ENCODE results near the gene PIK3AP1. TPM values are rescaled to one million over a fixed set of nuclear protein-coding genes. Genes with fewer than 3 reads are reported as not detected.

Gene PIK3AP1
- total RNA-seq, 1 donor from 2014 or later, result 3.8 TPM

- no peaks in the 10 kb centered on the region for H3F3A ChIP-seq (ENCODE audit: low read depth)
- peaks cover 3% of the 10 kb centered on the region for H3K4me1 Mint-ChIP-seq
- no peak overlapping the region for H3K27ac Mint-ChIP-seq
- no peaks in the 10 kb centered on the region for H3K4me1 ChIP-seq
- H3K4me3 Mint-ChIP-seq, result no peak overlapping the region
- peaks cover 3% of the 10 kb centered on the region for H3K27me3 Mint-ChIP-seq (ENCODE audit: insufficient read depth, low read depth)
- H3K36me3 ChIP-seq, result no peaks in the 10 kb centered on the region
- no peaks in the 10 kb centered on the region for H3K79me2 ChIP-seq (ENCODE audit: low read depth)
- no peak overlapping the region for H3K9ac ChIP-seq
- TF ChIP-seq CTCF (IDR thresholded peaks at IDR 0.05) (no peak), EZH2phosphoT487 (IDR thresholded peaks at IDR 0.05) (no peak), EZH2 (IDR thresholded peaks at IDR 0.05) (no peak)
- H3K4me3 ChIP-seq, result no peak overlapping the region
- DNase-seq (ENCODE audit: low spot score), result no peak
- no peak overlapping the region for H3K27ac ChIP-seq
- H3K4me2 ChIP-seq, result no peak overlapping the region
- H4K20me1 ChIP-seq (ENCODE audit: low read depth), result no peaks in the 10 kb centered on the region
- H2AFZ ChIP-seq (replicated peaks), result no peak overlapping the region
- H3K36me3 Mint-ChIP-seq, result no peaks in the 10 kb centered on the region
- no peaks in the 10 kb centered on the region for H3K9me3 ChIP-seq (ENCODE audit: low read depth)
- no peaks in the 10 kb centered on the region for H3K9me3 Mint-ChIP-seq
- H3K27me3 ChIP-seq, result no peaks in the 10 kb centered on the region
Measured at GRCh38 chr10:96712662-96713271, 7.5 kb downstream of the PIK3AP1 start.

- H3K9ac ChIP-seq, result no peak overlapping the region
- no peaks in the 10 kb centered on the region for H4K20me1 ChIP-seq (ENCODE audit: low read depth)
- H3K4me3 ChIP-seq, result no peak overlapping the region
- no peaks in the 10 kb centered on the region for H3K27me3 Mint-ChIP-seq (ENCODE audit: insufficient read depth, low read depth)
- H3K4me1 ChIP-seq, result no peaks in the 10 kb centered on the region
- H3K4me1 Mint-ChIP-seq, result no peaks in the 10 kb centered on the region
- no peaks in the 10 kb centered on the region for H3K79me2 ChIP-seq (ENCODE audit: low read depth)
- H3K27ac Mint-ChIP-seq, result no peak overlapping the region
- no peaks in the 10 kb centered on the region for H3K36me3 Mint-ChIP-seq
- H3K9me3 Mint-ChIP-seq, result no peaks in the 10 kb centered on the region
- TF ChIP-seq EZH2phosphoT487 (IDR thresholded peaks at IDR 0.05) (no peak), EZH2 (IDR thresholded peaks at IDR 0.05) (no peak), CTCF (IDR thresholded peaks at IDR 0.05) (no peak)
- H3F3A ChIP-seq (ENCODE audit: low read depth), result no peaks in the 10 kb centered on the region
- no peaks in the 10 kb centered on the region for H3K36me3 ChIP-seq
- no peaks in the 10 kb centered on the region for H3K27me3 ChIP-seq
- no peak overlapping the region for H3K4me3 Mint-ChIP-seq
- H3K27ac ChIP-seq, result no peak overlapping the region
- H3K4me2 ChIP-seq, result no peak overlapping the region
- no peaks in the 10 kb centered on the region for H3K9me3 ChIP-seq (ENCODE audit: low read depth)
- H2AFZ ChIP-seq (replicated peaks), result no peak overlapping the region
- DNase-seq (ENCODE audit: low spot score), result no peak
Measured at GRCh38 chr10:96711048-96711728, 9.1 kb downstream of the PIK3AP1 start.

- Histone ChIP-seq H3K9ac (no peak overlapping the region), H3K4me1 (no peaks in the 10 kb centered on the region), H3K4me3 (no peak overlapping the region), H3K4me2 (no peak overlapping the region), H2AFZ (replicated peaks) (no peak overlapping the region), H4K20me1 (ENCODE audit: low read depth) (no peaks in the 10 kb centered on the region), H3F3A (ENCODE audit: low read depth) (no peaks in the 10 kb centered on the region), H3K9me3 (ENCODE audit: low read depth) (no peaks in the 10 kb centered on the region), H3K27ac (no peak overlapping the region), H3K36me3 (no peaks in the 10 kb centered on the region), H3K79me2 (ENCODE audit: low read depth) (no peaks in the 10 kb centered on the region), H3K27me3 (no peaks in the 10 kb centered on the region)
- no peak for DNase-seq (ENCODE audit: low spot score)
- no peak for TF ChIP-seq CTCF (IDR thresholded peaks at IDR 0.05)
- TF ChIP-seq EZH2phosphoT487 (IDR thresholded peaks at IDR 0.05), result no peak
- TF ChIP-seq EZH2 (IDR thresholded peaks at IDR 0.05), result no peak
- Mint-ChIP-seq H3K4me3 (no peak overlapping the region), H3K9me3 (no peaks in the 10 kb centered on the region), H3K27ac (no peak overlapping the region), H3K27me3 (ENCODE audit: insufficient read depth, low read depth) (no peaks in the 10 kb centered on the region), H3K36me3 (no peaks in the 10 kb centered on the region), H3K4me1 (no peaks in the 10 kb centered on the region)
Measured at GRCh38 chr10:96709525-96709924, 10.8 kb downstream of the PIK3AP1 start.
